Measurements from ENCODE around the gene ALG1. TPM values are rescaled to one million over a fixed set of nuclear protein-coding genes. Genes with fewer than 3 reads are reported as not detected.

The ALG1 gene
- total and polyA plus RNA-seq, 2 of the 13 experiments (the other 11 are each of a cell fraction or from before 2014, with no cell fraction given): 43.3 to 75.6 TPM

DNA sequence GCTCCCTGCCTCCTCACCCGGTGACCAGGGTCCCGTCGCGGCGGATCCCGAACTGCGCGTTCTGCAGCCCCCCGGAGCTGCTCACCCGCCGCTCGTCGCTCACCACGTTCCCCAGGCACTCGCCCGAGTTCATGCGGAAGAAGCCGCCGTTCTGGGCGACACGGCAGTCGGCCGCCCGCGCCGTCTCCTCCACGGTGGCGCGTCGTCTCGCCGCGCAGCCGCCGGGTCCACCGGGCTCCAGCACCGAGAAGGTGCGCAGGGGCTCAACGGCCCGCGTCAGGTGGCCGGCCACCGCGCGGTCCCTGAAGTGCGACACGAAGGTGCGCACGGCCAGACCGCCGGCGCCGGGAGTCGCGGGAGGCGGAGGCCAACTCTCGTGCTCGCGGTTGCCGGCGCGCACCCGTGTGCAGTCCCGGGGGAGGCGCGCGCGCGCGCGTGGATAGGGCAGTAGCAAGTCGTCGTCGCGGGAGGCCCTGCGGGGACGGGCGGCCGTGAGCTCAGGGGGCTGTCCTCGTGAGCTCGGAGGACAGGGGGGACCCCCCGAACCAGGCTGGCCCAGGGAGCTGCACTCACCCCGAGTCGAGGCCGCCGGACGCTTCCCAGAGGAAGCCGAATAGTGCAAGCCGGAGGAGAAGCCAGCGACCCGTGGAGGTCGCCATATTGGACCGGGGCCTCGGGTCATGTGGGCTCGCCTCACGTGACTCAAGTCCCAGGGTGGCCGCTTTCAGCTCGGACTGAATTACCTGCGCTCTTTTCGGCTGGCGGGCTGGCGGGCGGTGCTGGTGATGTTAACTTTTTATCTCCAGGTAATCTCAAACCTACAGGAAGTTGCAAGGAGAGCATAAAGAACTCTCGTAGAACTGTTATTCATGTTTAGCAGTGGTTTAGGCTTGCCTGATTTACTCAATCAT lies 38.1 kb upstream of the ALG1 start, which contains the start of gene NAGPA (continued):
- TF ChIP-seq SMARCE1 (IDR thresholded peaks at IDR 0.05; ENCODE audit: borderline replicate concordance) (no peak), CHD2 (IDR thresholded peaks at IDR 0.05; ENCODE audit: low read depth, low read length) (peak; percentile 30; the same call in 1 of the 2 replicates), ZMAT3 (CRISPR knock-in tag; conservative IDR thresholded peaks at IDR 0.05) (peak; percentile 96), NFATC3 (CRISPR knock-in tag; IDR thresholded peaks at IDR 0.05) (0 out of 2 replicates have a peak, but pooled peaks have one; percentile 52), MYNN (CRISPR knock-in tag; IDR thresholded peaks at IDR 0.05; ENCODE audit: low read depth) (peak; percentile 79), ATF7-NPFF (CRISPR knock-in tag; IDR thresholded peaks at IDR 0.05; ENCODE audit: low read depth) (peak; percentile 74), ZNF790 (CRISPR knock-in tag; IDR thresholded peaks at IDR 0.05; ENCODE audit: borderline replicate concordance) (peak; percentile 91), JDP2 (CRISPR knock-in tag; IDR thresholded peaks at IDR 0.05; ENCODE audit: borderline replicate concordance) (peak; percentile 54; the same call in 1 of the 2 replicates), MZF1 (CRISPR knock-in tag; IDR thresholded peaks at IDR 0.05; ENCODE audit: borderline replicate concordance) (peak; percentile 69; the same call in 1 of the 2 replicates), ZNF530 (CRISPR knock-in tag; IDR thresholded peaks at IDR 0.05; ENCODE audit: low read depth) (no peak; the same call in 1 of the 2 replicates), ZSCAN31 (CRISPR knock-in tag; IDR thresholded peaks at IDR 0.05; ENCODE audit: low read depth) (peak; percentile 97), CENPT (CRISPR knock-in tag; IDR thresholded peaks at IDR 0.05; ENCODE audit: low read depth) (peak; percentile 88), PLRG1 (conservative IDR thresholded peaks at IDR 0.05) (no peak), HMG20B (CRISPR knock-in tag; conservative IDR thresholded peaks at IDR 0.05) (0 out of 2 replicates have a peak, but pooled peaks have one; percentile 59), ZNF326 (CRISPR knock-in tag; IDR thresholded peaks at IDR 0.05; ENCODE audit: borderline replicate concordance) (no peak)
- TF ChIP-seq, protein P1, sequence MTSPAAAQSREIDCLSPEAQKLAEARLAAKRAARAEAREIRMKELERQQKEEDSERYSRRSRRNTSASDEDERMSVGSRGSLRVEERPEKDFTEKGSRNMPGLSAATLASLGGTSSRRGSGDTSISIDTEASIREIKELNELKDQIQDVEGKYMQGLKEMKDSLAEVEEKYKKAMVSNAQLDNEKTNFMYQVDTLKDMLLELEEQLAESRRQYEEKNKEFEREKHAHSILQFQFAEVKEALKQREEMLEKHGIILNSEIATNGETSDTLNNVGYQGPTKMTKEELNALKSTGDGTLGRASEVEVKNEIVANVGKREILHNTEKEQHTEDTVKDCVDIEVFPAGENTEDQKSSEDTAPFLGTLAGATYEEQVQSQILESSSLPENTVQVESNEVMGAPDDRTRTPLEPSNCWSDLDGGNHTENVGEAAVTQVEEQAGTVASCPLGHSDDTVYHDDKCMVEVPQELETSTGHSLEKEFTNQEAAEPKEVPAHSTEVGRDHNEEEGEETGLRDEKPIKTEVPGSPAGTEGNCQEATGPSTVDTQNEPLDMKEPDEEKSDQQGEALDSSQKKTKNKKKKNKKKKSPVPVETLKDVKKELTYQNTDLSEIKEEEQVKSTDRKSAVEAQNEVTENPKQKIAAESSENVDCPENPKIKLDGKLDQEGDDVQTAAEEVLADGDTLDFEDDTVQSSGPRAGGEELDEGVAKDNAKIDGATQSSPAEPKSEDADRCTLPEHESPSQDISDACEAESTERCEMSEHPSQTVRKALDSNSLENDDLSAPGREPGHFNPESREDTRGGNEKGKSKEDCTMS (CRISPR knock-in tag; conservative IDR thresholded peaks at IDR 0.05): no peak
- TF ChIP-seq, protein P2, sequence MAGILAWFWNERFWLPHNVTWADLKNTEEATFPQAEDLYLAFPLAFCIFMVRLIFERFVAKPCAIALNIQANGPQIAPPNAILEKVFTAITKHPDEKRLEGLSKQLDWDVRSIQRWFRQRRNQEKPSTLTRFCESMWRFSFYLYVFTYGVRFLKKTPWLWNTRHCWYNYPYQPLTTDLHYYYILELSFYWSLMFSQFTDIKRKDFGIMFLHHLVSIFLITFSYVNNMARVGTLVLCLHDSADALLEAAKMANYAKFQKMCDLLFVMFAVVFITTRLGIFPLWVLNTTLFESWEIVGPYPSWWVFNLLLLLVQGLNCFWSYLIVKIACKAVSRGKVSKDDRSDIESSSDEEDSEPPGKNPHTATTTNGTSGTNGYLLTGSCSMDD (CRISPR knock-in tag; IDR thresholded peaks at IDR 0.05): no peak; the same call in none of the 2 replicates
- TF ChIP-seq, protein P3, sequence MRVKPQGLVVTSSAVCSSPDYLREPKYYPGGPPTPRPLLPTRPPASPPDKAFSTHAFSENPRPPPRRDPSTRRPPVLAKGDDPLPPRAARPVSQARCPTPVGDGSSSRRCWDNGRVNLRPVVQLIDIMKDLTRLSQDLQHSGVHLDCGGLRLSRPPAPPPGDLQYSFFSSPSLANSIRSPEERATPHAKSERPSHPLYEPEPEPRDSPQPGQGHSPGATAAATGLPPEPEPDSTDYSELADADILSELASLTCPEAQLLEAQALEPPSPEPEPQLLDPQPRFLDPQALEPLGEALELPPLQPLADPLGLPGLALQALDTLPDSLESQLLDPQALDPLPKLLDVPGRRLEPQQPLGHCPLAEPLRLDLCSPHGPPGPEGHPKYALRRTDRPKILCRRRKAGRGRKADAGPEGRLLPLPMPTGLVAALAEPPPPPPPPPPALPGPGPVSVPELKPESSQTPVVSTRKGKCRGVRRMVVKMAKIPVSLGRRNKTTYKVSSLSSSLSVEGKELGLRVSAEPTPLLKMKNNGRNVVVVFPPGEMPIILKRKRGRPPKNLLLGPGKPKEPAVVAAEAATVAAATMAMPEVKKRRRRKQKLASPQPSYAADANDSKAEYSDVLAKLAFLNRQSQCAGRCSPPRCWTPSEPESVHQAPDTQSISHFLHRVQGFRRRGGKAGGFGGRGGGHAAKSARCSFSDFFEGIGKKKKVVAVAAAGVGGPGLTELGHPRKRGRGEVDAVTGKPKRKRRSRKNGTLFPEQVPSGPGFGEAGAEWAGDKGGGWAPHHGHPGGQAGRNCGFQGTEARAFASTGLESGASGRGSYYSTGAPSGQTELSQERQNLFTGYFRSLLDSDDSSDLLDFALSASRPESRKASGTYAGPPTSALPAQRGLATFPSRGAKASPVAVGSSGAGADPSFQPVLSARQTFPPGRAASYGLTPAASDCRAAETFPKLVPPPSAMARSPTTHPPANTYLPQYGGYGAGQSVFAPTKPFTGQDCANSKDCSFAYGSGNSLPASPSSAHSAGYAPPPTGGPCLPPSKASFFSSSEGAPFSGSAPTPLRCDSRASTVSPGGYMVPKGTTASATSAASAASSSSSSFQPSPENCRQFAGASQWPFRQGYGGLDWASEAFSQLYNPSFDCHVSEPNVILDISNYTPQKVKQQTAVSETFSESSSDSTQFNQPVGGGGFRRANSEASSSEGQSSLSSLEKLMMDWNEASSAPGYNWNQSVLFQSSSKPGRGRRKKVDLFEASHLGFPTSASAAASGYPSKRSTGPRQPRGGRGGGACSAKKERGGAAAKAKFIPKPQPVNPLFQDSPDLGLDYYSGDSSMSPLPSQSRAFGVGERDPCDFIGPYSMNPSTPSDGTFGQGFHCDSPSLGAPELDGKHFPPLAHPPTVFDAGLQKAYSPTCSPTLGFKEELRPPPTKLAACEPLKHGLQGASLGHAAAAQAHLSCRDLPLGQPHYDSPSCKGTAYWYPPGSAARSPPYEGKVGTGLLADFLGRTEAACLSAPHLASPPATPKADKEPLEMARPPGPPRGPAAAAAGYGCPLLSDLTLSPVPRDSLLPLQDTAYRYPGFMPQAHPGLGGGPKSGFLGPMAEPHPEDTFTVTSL (CRISPR knock-in tag; IDR thresholded peaks at IDR 0.05; ENCODE audit: borderline replicate concordance): no peak; the same call in 1 of the 2 replicates
